ENCODE data around the gene TUBGCP2.

- TF ChIP-seq CTCF (IDR thresholded peaks at IDR 0.05; ENCODE audit: insufficient read depth, low read length, poor library complexity, severe bottlenecking), result no peak
- no peak for TF ChIP-seq EZH2phosphoT487 (conservative IDR thresholded peaks at IDR 0.05; ENCODE audit: low read length)
These were observed 48.0 kb upstream of the TUBGCP2 start for GRCh38 chr10:133356549-133357284.

All from SU-DHL-6 (cell line).